IMR-90 (cell line): Measurements from ENCODE around the gene CASK. TPM values are rescaled to one million over a fixed set of nuclear protein-coding genes. Genes with fewer than 3 reads are reported as not detected.

ENCODE experiments used
- CEBPB ChIP-seq: IDR thresholded peaks from 2 replicates; pipeline ENCODE4 v1.6.1; 2012; ENCODE audit warnings: low read depth, low read length, improper control_type of control experiment
- FOS ChIP-seq: fragments of 150-350 bp; IDR thresholded peaks from 2 replicates; pipeline ENCODE4 v1.6.1; 2016; ENCODE audit warnings: low read depth, low read length
- MAFK ChIP-seq: IDR thresholded peaks from 2 replicates; pipeline ENCODE4 v1.6.1; 2012; ENCODE audit warnings: low read depth, low read length, improper control_type of control experiment
- MAZ ChIP-seq: IDR thresholded peaks from 2 replicates; pipeline ENCODE4 v1.6.1; 2012; ENCODE audit warnings: low read depth, mild to moderate bottlenecking, low read length, improper control_type of control experiment, moderate library complexity, borderline replicate concordance
- POLR2A ChIP-seq: IDR thresholded peaks from 2 replicates; pipeline ENCODE4 v1.6.1; 2012; ENCODE audit warnings: mild to moderate bottlenecking, low read depth, low read length
- RFX5 ChIP-seq: IDR thresholded peaks from 2 replicates; pipeline ENCODE4 v1.8.0; 2012; ENCODE audit warnings: low read depth, mild to moderate bottlenecking, low read length, moderate library complexity
- SMC3 ChIP-seq: fragments of 150-350 bp; IDR thresholded peaks from 2 replicates; pipeline ENCODE4 v1.6.1; 2016; ENCODE audit warnings: low read depth, mild to moderate bottlenecking, antibody characterized with exemption, low read length, moderate library complexity
- polyA plus RNA-seq, 3 experiments: library from polyadenylated mRNA; depleted of rRNA; stranded (reverse); fragments of >200 nt; gene quantifications; 2 replicates each; pipeline ENCODE4 v1.2.3, GENCODE V29; 2012; ENCODE audit warnings: low replicate concordance in 1 of 3
- total RNA-seq: library from RNA; depleted of rRNA; stranded (reverse); fragments of >200 nt; gene quantifications from 2 replicates; pipeline ENCODE4 v1.2.3, GENCODE V29; 2012

CASK gene
- total and polyA plus RNA-seq, 2 of the 4 experiments (the other 2 are of a cell fraction) = 9.4 to 17.7 TPM

- TF ChIP-seq MAFK (no peak), POLR2A (no peak), FOS (no peak), MAZ (no peak), RFX5 (no peak), SMC3 (no peak), CEBPB (no peak)
These were observed 763 bp downstream of the CASK start (continued) for GRCh38 chrX:41922431-41923151.
